GM12872 (cell line): ENCODE measurements around the gene HS6ST3.

Source experiments
- TF ChIP-seq, protein P1 (sequence below): IDR thresholded peaks from 3 replicates; pipeline ENCODE4 v1.5.1; 2011; ENCODE audit warnings: low read depth, mild to moderate bottlenecking, low read length, moderate library complexity; ENCODE audit not compliant: insufficient read depth

HS6ST3 gene

DNA sequence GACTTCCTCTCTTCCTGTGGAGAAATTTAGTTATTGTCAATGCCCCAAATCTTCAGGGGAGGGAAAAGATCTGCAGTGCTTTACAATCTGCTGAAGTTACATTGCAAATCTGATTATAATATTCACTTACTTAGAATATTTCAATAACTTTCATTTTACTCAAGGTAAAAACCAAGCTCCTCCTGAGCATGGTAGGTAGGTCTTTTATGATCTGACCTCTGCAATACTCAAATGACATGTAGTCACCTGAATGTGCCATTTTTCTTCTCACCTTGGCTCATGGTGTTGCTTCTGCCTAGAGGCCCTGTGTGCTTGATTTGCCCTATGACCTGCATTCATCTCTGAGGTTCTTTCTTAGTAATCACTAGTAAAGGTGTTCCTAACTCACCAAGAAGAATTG is 331.4 kb downstream of the HS6ST3 start:
- TF ChIP-seq, protein P1, sequence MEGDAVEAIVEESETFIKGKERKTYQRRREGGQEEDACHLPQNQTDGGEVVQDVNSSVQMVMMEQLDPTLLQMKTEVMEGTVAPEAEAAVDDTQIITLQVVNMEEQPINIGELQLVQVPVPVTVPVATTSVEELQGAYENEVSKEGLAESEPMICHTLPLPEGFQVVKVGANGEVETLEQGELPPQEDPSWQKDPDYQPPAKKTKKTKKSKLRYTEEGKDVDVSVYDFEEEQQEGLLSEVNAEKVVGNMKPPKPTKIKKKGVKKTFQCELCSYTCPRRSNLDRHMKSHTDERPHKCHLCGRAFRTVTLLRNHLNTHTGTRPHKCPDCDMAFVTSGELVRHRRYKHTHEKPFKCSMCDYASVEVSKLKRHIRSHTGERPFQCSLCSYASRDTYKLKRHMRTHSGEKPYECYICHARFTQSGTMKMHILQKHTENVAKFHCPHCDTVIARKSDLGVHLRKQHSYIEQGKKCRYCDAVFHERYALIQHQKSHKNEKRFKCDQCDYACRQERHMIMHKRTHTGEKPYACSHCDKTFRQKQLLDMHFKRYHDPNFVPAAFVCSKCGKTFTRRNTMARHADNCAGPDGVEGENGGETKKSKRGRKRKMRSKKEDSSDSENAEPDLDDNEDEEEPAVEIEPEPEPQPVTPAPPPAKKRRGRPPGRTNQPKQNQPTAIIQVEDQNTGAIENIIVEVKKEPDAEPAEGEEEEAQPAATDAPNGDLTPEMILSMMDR: no peak

DNA sequence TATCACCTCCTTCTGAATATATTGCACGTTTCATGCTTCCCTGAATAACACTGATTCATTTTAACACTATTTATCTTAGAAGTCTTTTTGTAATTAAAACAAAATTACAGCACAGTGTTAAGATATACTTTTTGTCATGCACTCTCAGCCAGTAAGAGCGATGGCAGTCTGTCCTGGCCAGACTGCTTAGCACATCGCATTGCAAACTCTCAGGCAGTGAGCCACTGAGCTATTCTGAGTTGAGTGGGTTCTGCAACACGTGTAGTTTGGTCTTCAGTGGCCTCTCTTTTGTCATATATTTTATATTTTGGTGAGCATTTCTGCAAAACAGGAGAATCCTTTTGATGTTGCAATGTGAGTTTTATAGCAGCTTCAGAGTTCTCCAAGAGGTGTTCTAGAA is 332.1 kb downstream of the HS6ST3 start:
- TF ChIP-seq, protein P1: no peak

GRCh38 chr13:96426167-96426566 is 336.3 kb downstream of the HS6ST3 start:
- TF ChIP-seq, protein P1: no peak

- TF ChIP-seq, protein P1: no peak
Measured at GRCh38 chr13:96428911-96429310, 339.0 kb downstream of the HS6ST3 start.

- TF ChIP-seq, protein P1: no peak
Measured at GRCh38 chr13:96431044-96431581, 341.2 kb downstream of the HS6ST3 start.

DNA sequence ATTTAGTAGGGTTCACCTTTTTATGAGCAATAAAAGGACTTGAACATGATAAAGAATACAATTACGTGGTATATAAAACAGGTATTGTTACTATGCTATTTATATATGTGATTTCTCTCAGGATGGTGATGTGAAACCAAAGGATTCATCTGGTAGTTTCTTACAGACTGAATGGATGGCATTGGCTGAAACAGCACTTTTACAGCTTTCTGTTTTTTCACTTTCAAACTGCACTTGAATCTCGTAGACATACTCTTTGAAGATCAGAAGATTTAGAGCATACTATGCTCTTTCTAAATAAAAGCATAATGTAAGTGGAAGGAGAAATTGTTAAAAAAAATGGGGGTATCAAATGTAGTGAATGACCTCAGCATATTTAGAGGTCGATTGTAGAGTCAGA is 354.8 kb downstream of the HS6ST3 start:
- TF ChIP-seq, protein P1: no peak

DNA sequence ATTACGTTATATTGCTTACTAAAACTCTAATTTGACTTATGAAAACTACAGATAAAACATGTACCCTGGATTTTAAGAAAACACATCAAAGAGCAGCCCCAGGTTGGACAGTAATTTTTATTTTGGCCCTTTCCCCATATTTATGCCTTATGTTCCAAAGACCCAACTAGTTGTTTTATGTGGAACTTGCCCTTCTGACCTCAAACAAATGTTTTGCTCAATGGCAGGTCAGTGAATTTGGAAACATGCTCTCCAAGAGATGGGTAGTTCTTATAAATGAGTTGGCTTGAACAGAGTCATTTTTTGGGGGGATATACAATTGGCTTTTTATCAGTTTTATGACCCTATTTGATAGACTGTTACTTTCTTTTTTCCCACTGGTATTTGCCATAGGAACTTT is 360.0 kb downstream of the HS6ST3 start:
- TF ChIP-seq, protein P1: no peak
